GM12891 (cell line): ENCODE results near the gene LRRC7.

ENCODE experiments used
- PAX5 ChIP-seq: IDR thresholded peaks from 2 replicates; pipeline ENCODE4 v1.6.1; 2011; ENCODE audit warnings: low read length, moderate library complexity, mild to moderate bottlenecking; ENCODE audit not compliant: insufficient read depth, severe bottlenecking
- POLR2A ChIP-seq: IDR thresholded peaks from 2 replicates; pipeline ENCODE4 v1.6.1; 2011; ENCODE audit warnings: low read depth, low read length, control low read depth
- POLR2AphosphoS5 ChIP-seq: IDR thresholded peaks from 2 replicates; pipeline ENCODE4 v1.6.1; 2011; ENCODE audit warnings: low read depth, low read length, control low read depth
- TAF1 ChIP-seq: IDR thresholded peaks from 2 replicates; pipeline ENCODE4 v1.6.1; 2011; ENCODE audit warnings: low read depth, low read length, control low read depth

DNA sequence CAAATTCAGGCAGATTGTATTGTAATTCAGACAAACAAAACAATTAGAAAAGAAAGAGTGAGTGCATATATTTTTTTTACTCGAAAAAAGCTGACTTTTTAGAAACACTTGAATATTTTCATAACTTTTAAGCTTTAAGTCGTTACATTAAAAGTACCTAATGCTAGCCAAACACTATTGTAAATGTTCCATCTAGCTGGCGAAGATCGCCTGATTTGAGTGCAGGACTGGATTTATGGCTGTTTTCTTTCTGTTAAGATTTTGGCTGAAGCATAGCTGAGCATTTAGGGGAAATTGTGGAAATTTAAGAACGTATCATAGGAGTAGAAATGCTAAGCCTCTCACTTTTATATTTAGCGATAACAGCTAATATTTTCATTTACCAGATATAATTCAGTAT is 24.6 kb downstream of the LRRC7 start:
- no peak for TF ChIP-seq POLR2A
- no peak for TF ChIP-seq POLR2AphosphoS5
- no peak for TF ChIP-seq TAF1
- no peak for TF ChIP-seq PAX5
